Measurements from ENCODE around the gene STK39.

STK39 gene

DNA sequence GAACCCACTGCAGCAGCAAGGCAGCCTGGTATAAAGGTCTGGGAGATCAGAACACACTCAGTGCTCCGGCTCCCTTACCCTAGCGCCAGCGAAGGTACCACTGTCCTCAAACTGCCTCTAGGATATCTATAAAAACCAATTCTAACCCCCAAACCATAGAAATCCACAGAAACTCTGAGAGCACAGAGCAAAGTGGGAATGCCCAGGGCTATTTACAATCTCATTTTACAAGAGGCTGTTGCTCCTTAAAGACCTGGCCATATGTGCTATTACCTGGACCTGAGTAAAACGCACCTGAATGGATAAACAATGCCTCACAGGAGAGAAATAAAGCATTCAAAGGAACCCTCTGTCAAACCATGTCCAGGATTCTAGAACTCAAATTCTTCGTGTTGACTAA, 4.3 kb downstream of the STK39 start:
- H3K36me3 ChIP-seq (ENCODE audit: insufficient read depth, insufficient read length, low read length), result peaks cover 8% of the 10 kb centered on the region
- H3K27me3 ChIP-seq (ENCODE audit: insufficient read depth, insufficient read length), result peaks cover 3% of the 10 kb centered on the region
- H3K4me1 ChIP-seq (ENCODE audit: insufficient read depth, insufficient read length), result peaks cover 4% of the 10 kb centered on the region
- no peak overlapping the region for H3K4me3 ChIP-seq (ENCODE audit: insufficient read length, low read depth)
- TF ChIP-seq SUZ12 (IDR thresholded peaks at IDR 0.05; ENCODE audit: extremely low read depth, insufficient read depth, insufficient read length) (no peak), YY1 (IDR thresholded peaks at IDR 0.05; ENCODE audit: insufficient read depth, insufficient read length) (no peak), ZNF274 (IDR thresholded peaks at IDR 0.05; ENCODE audit: low read depth, low read length) (no peak)
- H3K9me3 ChIP-seq (ENCODE audit: insufficient read depth, low read length), result no peaks in the 10 kb centered on the region
- no peak overlapping the region for H3K9ac ChIP-seq (ENCODE audit: insufficient read length, low read depth)
- DNase-seq (ENCODE audit: low read depth, low spot score), result no peak

DNA sequence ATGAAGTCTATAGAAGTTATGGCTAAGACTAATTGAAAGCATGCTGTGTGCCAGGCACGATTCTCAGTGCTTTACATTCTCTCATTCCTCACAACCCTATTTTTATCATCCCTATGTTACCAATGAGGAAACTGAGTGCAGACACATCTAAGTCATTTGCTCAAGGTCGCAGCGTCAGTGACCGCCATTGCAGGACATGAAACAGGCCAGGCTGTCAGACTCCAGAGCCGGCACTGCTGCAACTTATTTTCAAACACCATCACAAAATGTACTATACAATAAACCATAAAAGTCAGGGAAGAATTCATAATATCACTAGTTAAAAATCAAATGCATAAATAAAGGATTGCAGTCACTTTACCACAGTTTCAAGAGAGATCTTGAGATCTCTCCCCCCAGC, 5.6 kb downstream of the STK39 start:
- TF ChIP-seq ZNF274 (IDR thresholded peaks at IDR 0.05; ENCODE audit: low read depth, low read length) (no peak), YY1 (IDR thresholded peaks at IDR 0.05; ENCODE audit: insufficient read depth, insufficient read length) (no peak), SUZ12 (IDR thresholded peaks at IDR 0.05; ENCODE audit: extremely low read depth, insufficient read depth, insufficient read length) (no peak)
- Histone ChIP-seq H3K27me3 (ENCODE audit: insufficient read depth, insufficient read length) (peaks cover 3% of the 10 kb centered on the region), H3K36me3 (ENCODE audit: insufficient read depth, insufficient read length, low read length) (peaks cover 8% of the 10 kb centered on the region), H3K4me3 (ENCODE audit: insufficient read length, low read depth) (no peak overlapping the region), H3K9me3 (ENCODE audit: insufficient read depth, low read length) (no peaks in the 10 kb centered on the region), H3K9ac (ENCODE audit: insufficient read length, low read depth) (no peak overlapping the region), H3K4me1 (ENCODE audit: insufficient read depth, insufficient read length) (peaks cover 4% of the 10 kb centered on the region)
- no peak for DNase-seq (ENCODE audit: low read depth, low spot score)

DNA sequence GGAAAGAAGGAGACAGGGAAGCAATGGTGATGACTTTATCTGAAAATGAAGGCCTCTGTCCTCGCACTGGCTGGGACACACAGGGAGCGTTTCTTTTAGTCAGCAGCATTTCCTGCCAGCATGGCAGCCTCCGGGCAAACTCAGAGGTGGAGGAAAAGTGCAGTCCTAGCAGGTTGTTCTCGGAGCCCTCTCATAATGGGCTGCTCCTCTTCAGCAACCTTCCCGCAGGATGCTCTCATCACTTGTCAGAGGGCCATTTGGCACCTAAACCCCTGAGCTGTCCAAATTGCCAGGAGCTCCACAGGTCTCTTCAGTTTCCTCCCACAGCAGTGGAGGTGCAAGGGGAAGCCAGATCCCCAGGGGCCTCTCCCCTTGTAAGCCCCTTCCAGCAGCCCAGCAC, 6.2 kb downstream of the STK39 start:
- Histone ChIP-seq H3K4me3 (ENCODE audit: insufficient read length, low read depth) (no peak overlapping the region), H3K9me3 (ENCODE audit: insufficient read depth, low read length) (no peaks in the 10 kb centered on the region), H3K4me1 (ENCODE audit: insufficient read depth, insufficient read length) (peaks cover 4% of the 10 kb centered on the region), H3K9ac (ENCODE audit: insufficient read length, low read depth) (no peak overlapping the region), H3K36me3 (ENCODE audit: insufficient read depth, insufficient read length, low read length) (peaks cover 8% of the 10 kb centered on the region), H3K27me3 (ENCODE audit: insufficient read depth, insufficient read length) (peaks cover 3% of the 10 kb centered on the region)
- no peak for DNase-seq (ENCODE audit: low read depth, low spot score)
- TF ChIP-seq YY1 (IDR thresholded peaks at IDR 0.05; ENCODE audit: insufficient read depth, insufficient read length), result no peak
- TF ChIP-seq ZNF274 (IDR thresholded peaks at IDR 0.05; ENCODE audit: low read depth, low read length), result no peak
- no peak for TF ChIP-seq SUZ12 (IDR thresholded peaks at IDR 0.05; ENCODE audit: extremely low read depth, insufficient read depth, insufficient read length)

- no peaks in the 10 kb centered on the region for H3K9me3 ChIP-seq (ENCODE audit: insufficient read depth, low read length)
These were observed 8.1 kb downstream of the STK39 start for GRCh38 chr2:168239281-168239680.

DNA sequence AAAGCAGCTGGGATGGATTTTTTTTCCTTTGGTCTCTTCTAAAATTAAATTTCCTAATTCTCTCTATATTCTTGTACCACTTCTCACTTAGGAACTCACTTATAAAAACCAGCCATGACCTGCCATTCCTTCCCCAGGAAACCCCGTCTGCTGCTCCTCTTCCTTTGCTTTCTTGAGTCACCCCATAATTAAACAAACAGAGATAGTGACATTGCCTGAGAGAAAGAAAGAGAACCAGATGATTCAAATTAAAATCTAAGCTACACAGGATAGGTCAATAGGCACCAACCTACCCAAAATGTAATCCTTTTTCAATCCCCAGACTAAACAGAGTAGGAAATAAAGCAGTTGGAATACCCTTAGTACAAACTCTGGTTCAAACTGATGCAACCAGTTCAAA, 9.7 kb downstream of the STK39 start:
- H3K27me3 ChIP-seq (ENCODE audit: insufficient read depth, insufficient read length), result no peaks in the 10 kb centered on the region
- no peaks in the 10 kb centered on the region for H3K9me3 ChIP-seq (ENCODE audit: insufficient read depth, low read length)
- no peaks in the 10 kb centered on the region for H3K36me3 ChIP-seq (ENCODE audit: insufficient read depth, insufficient read length, low read length)
- no peak overlapping the region for H3K4me3 ChIP-seq (ENCODE audit: insufficient read length, low read depth)
- no peak for DNase-seq (ENCODE audit: low read depth, low spot score)
- peaks cover 4% of the 10 kb centered on the region for H3K4me1 ChIP-seq (ENCODE audit: insufficient read depth, insufficient read length)
- no peak for TF ChIP-seq ZNF274 (IDR thresholded peaks at IDR 0.05; ENCODE audit: low read depth, low read length)
- no peak for TF ChIP-seq YY1 (IDR thresholded peaks at IDR 0.05; ENCODE audit: insufficient read depth, insufficient read length)
- no peak for TF ChIP-seq SUZ12 (IDR thresholded peaks at IDR 0.05; ENCODE audit: extremely low read depth, insufficient read depth, insufficient read length)
- no peak overlapping the region for H3K9ac ChIP-seq (ENCODE audit: insufficient read length, low read depth)

More at GRCh38 chr2:168239281-168239680, 8.1 kb downstream of the STK39 start:
- TF ChIP-seq ZNF274 (IDR thresholded peaks at IDR 0.05; ENCODE audit: low read depth, low read length), result no peak
- no peak for TF ChIP-seq SUZ12 (IDR thresholded peaks at IDR 0.05; ENCODE audit: extremely low read depth, insufficient read depth, insufficient read length)
- TF ChIP-seq YY1 (IDR thresholded peaks at IDR 0.05; ENCODE audit: insufficient read depth, insufficient read length), result no peak
- Histone ChIP-seq H3K4me3 (ENCODE audit: insufficient read length, low read depth) (no peak overlapping the region), H3K4me1 (ENCODE audit: insufficient read depth, insufficient read length) (peaks cover 4% of the 10 kb centered on the region), H3K9ac (ENCODE audit: insufficient read length, low read depth) (no peak overlapping the region), H3K27me3 (ENCODE audit: insufficient read depth, insufficient read length) (no peaks in the 10 kb centered on the region), H3K36me3 (ENCODE audit: insufficient read depth, insufficient read length, low read length) (no peaks in the 10 kb centered on the region)
- no peak for DNase-seq (ENCODE audit: low read depth, low spot score)

GRCh38 chr2:168234407-168235085, 12.8 kb downstream of the STK39 start:
- no peaks in the 10 kb centered on the region for H3K27me3 ChIP-seq (ENCODE audit: insufficient read depth, insufficient read length)
- DNase-seq (ENCODE audit: low read depth, low spot score), result no peak
- no peaks in the 10 kb centered on the region for H3K4me1 ChIP-seq (ENCODE audit: insufficient read depth, insufficient read length)
- no peak overlapping the region for H3K4me3 ChIP-seq (ENCODE audit: insufficient read length, low read depth)
- H3K36me3 ChIP-seq (ENCODE audit: insufficient read depth, insufficient read length, low read length), result peaks cover 5% of the 10 kb centered on the region
- TF ChIP-seq ZNF274 (IDR thresholded peaks at IDR 0.05; ENCODE audit: low read depth, low read length) (no peak), YY1 (IDR thresholded peaks at IDR 0.05; ENCODE audit: insufficient read depth, insufficient read length) (no peak), SUZ12 (IDR thresholded peaks at IDR 0.05; ENCODE audit: extremely low read depth, insufficient read depth, insufficient read length) (no peak)
- peaks cover 9% of the 10 kb centered on the region; the same call in 1 of the 2 replicates for H3K9me3 ChIP-seq (ENCODE audit: insufficient read depth, low read length)
- no peak overlapping the region for H3K9ac ChIP-seq (ENCODE audit: insufficient read length, low read depth)

GRCh38 chr2:168233726-168234406, 13.5 kb downstream of the STK39 start:
- Histone ChIP-seq H3K36me3 (ENCODE audit: insufficient read depth, insufficient read length, low read length) (peaks cover 5% of the 10 kb centered on the region), H3K9ac (ENCODE audit: insufficient read length, low read depth) (no peak overlapping the region), H3K4me1 (ENCODE audit: insufficient read depth, insufficient read length) (no peaks in the 10 kb centered on the region), H3K9me3 (ENCODE audit: insufficient read depth, low read length) (peaks cover 9% of the 10 kb centered on the region; the same call in 1 of the 2 replicates), H3K4me3 (ENCODE audit: insufficient read length, low read depth) (no peak overlapping the region), H3K27me3 (ENCODE audit: insufficient read depth, insufficient read length) (no peaks in the 10 kb centered on the region)
- no peak for DNase-seq (ENCODE audit: low read depth, low spot score)
- TF ChIP-seq ZNF274 (IDR thresholded peaks at IDR 0.05; ENCODE audit: low read depth, low read length) (no peak), SUZ12 (IDR thresholded peaks at IDR 0.05; ENCODE audit: extremely low read depth, insufficient read depth, insufficient read length) (no peak), YY1 (IDR thresholded peaks at IDR 0.05; ENCODE audit: insufficient read depth, insufficient read length) (no peak)
